ENCODE results near the gene FAM83F. TPM values are rescaled to one million over a fixed set of nuclear protein-coding genes. Genes with fewer than 3 reads are reported as not detected.

FAM83F gene
- total RNA-seq, 2 experiments from 2014 or later, result not detected

DNA sequence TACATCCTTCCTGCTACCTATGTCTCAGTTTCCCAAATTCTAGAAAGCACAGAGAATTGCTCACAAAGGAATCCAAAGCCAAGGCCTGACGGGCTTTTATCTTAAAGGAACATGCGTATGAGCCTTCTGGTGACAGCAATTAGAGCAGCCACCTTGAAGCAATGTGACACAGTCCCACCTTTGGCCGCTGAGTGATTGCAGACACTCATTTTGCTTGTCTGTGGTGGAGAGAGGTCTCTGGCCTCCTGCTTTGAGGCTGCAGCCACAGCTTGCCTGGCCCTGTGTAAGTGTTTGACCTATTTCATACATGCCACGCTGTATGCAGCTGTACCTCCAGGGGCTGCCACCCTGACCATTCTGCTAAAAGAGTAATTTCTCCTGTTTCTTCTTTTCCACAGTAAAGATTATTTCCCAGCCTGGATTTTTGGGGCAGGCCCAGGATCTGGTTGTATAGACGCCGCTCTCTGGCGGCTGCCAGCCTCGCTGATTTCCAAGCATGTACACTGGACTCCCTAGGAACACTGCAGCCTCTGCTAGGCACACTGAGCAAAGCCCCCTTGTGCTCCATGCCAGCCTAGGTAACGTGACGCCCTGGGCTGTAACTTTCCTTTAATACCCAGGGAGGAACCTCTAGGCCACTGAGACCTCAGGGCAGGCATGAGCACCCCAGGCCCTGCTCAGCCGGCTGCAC lies 35.7 kb upstream of the FAM83F start:
- no peak for DNase-seq (ENCODE audit: low spot score)
- H2AFZ ChIP-seq (ENCODE audit: low read length), result no peak overlapping the region
- POLR2A ChIA-PET, result no interaction called here

GRCh38 chr22:39959640-39960447 lies 34.9 kb upstream of the FAM83F start, which contains the start of gene TMA7B:
Gene TMA7B (plus strand): TSS chr22:39960397. CDS start chr22:39964375, 3,978 bp downstream.
- Histone ChIP-seq H4K20me1 (ENCODE audit: insufficient read depth, low read length) (no peaks in the 10 kb centered on the region), H3K9me3 (ENCODE audit: low read length) (no peaks in the 10 kb centered on the region), H2AFZ (ENCODE audit: low read length) (no peak within 1 kb of the TSS), H3K79me2 (ENCODE audit: insufficient read depth, low read depth, low read length) (no peaks in the 10 kb centered on the region), H3K4me2 (ENCODE audit: low read length) (no peak within 1 kb of the TSS), H3K36me3 (ENCODE audit: insufficient read depth, low read length) (no peaks in the 10 kb centered on the region), H3K4me1 (ENCODE audit: insufficient read depth, low read length, poor library complexity, severe bottlenecking) (peaks cover 10% of the 10 kb centered on the region), H3K4me3 (ENCODE audit: low read depth, low read length, poor library complexity, severe bottlenecking) (no peak within 1 kb of the TSS), H3K27ac (ENCODE audit: low read depth, low read length, poor library complexity, severe bottlenecking) (no peak within 1 kb of the TSS), H3K9me2 (ENCODE audit: insufficient read depth, low read length) (no peaks in the 10 kb centered on the region)
- POLR2A ChIA-PET, result no interaction called here
- no peak for TF ChIP-seq EZH2phosphoT487 (IDR thresholded peaks at IDR 0.05; ENCODE audit: borderline replicate concordance, low read depth, low read length)
- no TSS peak for BruUV-seq (replicated peaks)
- intact Hi-C loops (cut with micrococcal nuclease; ENCODE audit: unreplicated experiment), result no loop called here
- CTCF ChIA-PET (ENCODE audit: unreplicated experiment), result no interaction called here
- no peak for DNase-seq (ENCODE audit: low spot score)

More for the DNA sequence above, 35.7 kb upstream of the FAM83F start:
- Histone ChIP-seq H3K4me3 (ENCODE audit: low read depth, low read length, poor library complexity, severe bottlenecking) (no peak overlapping the region), H3K79me2 (ENCODE audit: insufficient read depth, low read depth, low read length) (no peaks in the 10 kb centered on the region), H3K36me3 (ENCODE audit: insufficient read depth, low read length) (no peaks in the 10 kb centered on the region), H3K9me3 (ENCODE audit: low read length) (no peaks in the 10 kb centered on the region), H4K20me1 (ENCODE audit: insufficient read depth, low read length) (no peaks in the 10 kb centered on the region), H3K4me1 (ENCODE audit: insufficient read depth, low read length, poor library complexity, severe bottlenecking) (peaks cover 10% of the 10 kb centered on the region), H3K4me2 (ENCODE audit: low read length) (no peak overlapping the region), H3K27ac (ENCODE audit: low read depth, low read length, poor library complexity, severe bottlenecking) (no peak overlapping the region), H3K9me2 (ENCODE audit: insufficient read depth, low read length) (no peaks in the 10 kb centered on the region)
- intact Hi-C loops (cut with micrococcal nuclease; ENCODE audit: unreplicated experiment), result no loop called here
- no peak for TF ChIP-seq EZH2phosphoT487 (IDR thresholded peaks at IDR 0.05; ENCODE audit: borderline replicate concordance, low read depth, low read length)
- TF ChIP-seq CTCF (conservative IDR thresholded peaks at IDR 0.05; ENCODE audit: low read length), result no peak
- CTCF ChIA-PET (ENCODE audit: unreplicated experiment), result no interaction called here
- no TSS peak for BruUV-seq (replicated peaks)

DNA sequence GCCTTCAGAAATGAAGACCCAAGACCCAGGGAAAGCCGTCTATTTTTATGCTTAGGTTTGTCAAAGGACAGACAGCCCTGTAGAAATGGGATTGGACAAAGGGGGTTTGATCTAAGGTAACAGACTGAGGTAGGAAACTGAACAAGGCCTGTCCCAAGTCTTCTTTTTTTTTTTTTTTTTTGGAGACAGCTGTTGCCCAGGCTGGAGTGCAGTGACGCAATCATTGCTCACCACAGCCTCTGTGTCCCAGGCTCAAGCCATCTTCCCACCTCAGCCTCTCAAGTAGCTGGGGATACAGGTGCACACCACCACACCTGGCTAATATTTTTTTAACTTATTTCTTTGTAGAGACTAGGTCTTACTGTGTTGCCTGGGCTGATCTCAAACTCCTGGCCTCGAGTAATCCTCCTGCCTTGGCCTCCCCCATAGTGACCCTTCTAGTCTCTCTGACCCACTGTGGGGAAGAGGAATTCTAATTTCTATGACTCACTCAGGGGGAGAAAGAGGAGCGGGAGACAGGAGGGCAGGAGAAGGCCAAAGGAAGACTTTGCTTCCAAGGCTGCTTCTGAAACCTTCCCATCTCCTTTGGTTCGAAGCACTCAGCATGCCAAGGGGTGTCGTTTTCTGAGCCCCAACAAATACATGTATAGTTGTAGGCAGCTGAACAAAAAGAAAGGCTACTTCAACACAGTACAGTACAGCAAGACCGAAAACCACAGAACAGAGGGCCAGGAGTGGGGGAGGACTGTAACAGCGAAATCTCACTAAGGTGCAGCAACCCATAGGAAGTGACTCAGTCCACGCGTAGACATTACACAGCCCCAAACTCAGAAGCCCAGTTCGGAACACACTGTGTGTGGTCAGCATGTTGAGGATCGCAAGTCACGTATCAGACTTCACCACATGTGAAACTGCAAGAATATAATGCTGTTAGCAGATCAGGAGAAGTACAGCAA lies 33.7 kb upstream of the FAM83F start:
- intact Hi-C loops (cut with micrococcal nuclease; ENCODE audit: unreplicated experiment), result no loop called here
- Histone ChIP-seq H3K4me2 (ENCODE audit: low read length) (no peak overlapping the region), H2AFZ (ENCODE audit: low read length) (no peak overlapping the region), H3K9me2 (ENCODE audit: insufficient read depth, low read length) (no peaks in the 10 kb centered on the region), H3K4me3 (ENCODE audit: low read depth, low read length, poor library complexity, severe bottlenecking) (no peak overlapping the region), H3K27ac (ENCODE audit: low read depth, low read length, poor library complexity, severe bottlenecking) (no peak overlapping the region), H3K4me1 (ENCODE audit: insufficient read depth, low read length, poor library complexity, severe bottlenecking) (peaks cover 10% of the 10 kb centered on the region), H3K79me2 (ENCODE audit: insufficient read depth, low read depth, low read length) (no peaks in the 10 kb centered on the region), H3K36me3 (ENCODE audit: insufficient read depth, low read length) (no peaks in the 10 kb centered on the region), H4K20me1 (ENCODE audit: insufficient read depth, low read length) (no peaks in the 10 kb centered on the region), H3K9me3 (ENCODE audit: low read length) (no peaks in the 10 kb centered on the region)
- TF ChIP-seq CTCF (conservative IDR thresholded peaks at IDR 0.05; ENCODE audit: low read length) (no peak), EZH2phosphoT487 (IDR thresholded peaks at IDR 0.05; ENCODE audit: borderline replicate concordance, low read depth, low read length) (no peak)
- ChIA-PET POLR2A (interaction anchor here (1.2 kb wide), 1 partner anchor 12 kb away, joined by 4 read pairs; no protein-coding TSS in a partner anchor), CTCF (ENCODE audit: unreplicated experiment) (no interaction called here)
- no TSS peak for BruUV-seq (replicated peaks)
- no peak for DNase-seq (ENCODE audit: low spot score)

Measured in OCI-LY7 (cell line).